Smooth muscle cell of the coronary artery (primary cell): ENCODE results near the gene RASL11A. TPM values are rescaled to one million over a fixed set of nuclear protein-coding genes. Genes with fewer than 3 reads are reported as not detected.

ENCODE experiments used
- total RNA-seq: library from RNA; depleted of rRNA; stranded (reverse); fragments of >200 nt; gene quantifications from 2 replicates; pipeline ENCODE4 v1.2.3, GENCODE V29; 2014; ENCODE audit warnings: low replicate concordance

Gene RASL11A
- 2.5 and 11.7 TPM in 2 replicates for total RNA-seq

GRCh38 chr13:27270594-27271520 is at the start of gene RASL11A:
Gene RASL11A (plus strand): TSS chr13:27270830. CDS start chr13:27270945, 115 bp downstream.

DNA sequence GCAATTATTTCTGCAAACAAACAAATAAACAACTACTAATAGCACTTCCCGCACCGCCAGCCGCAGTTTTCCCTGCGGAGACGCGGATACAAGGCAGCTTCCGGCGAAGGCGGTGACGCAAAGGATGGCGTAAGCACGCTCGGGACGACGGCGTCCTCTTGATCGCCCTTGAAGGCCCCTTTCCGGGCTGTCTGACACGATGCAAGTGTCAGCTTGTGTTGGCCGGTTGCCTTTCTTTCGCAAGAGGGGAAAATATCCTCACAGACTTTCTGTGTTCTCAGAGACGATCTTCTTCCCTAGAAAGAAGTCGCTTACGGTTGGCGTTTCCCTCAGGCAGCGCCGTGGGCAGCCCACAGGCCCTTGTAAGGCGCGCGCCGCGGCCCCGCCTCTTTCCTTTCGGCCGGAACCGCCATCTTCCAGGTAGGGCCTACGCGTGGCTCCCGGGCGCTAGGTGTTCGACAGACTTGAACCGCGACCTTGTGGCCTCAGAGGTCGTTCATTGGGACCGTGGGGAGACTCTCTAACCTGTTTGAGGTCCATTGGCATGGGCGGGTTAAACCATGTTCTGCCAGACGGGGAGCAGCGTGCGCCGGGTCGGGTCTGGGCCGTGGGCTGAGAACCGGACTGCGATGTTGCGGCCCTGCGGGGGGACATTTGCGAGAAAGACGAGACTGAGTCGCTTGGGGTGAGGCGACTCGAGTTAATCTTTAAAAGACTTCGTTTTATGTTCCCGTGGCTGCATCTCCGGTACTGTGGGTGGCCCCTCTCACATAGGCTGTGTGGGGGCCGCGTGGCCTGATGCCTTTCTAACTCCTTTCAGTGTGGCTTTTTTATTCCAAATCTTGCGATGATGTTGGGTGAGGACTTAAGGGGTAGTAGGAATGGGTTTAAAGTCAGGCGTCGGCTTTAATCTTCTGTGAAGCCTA is 19.2 kb upstream of the RASL11A start, which contains the start of gene RPL21:
Gene RPL21, plus strand, starts transcription at position 393 of the 926 bp plus-strand sequence. CDS start 2,219 bp downstream, outside the sequence.

Other genes starting within 250 kb of the RASL11A start
- gene USP12, start 99.0 kb upstream of the RASL11A start, total RNA-seq, result 8.3 and 13.2 TPM in 2 replicates
- gene RPL21, start 19.3 kb upstream of the RASL11A start, total RNA-seq, result 556 and 809 TPM in 2 replicates
- 43.3 and 122 TPM in 2 replicates for gene GTF3A, start 153.8 kb downstream of the RASL11A start, total RNA-seq
- 21.9 and 31.3 TPM in 2 replicates for gene MTIF3, start 179.7 kb downstream of the RASL11A start, total RNA-seq